A204.1 (cell line): Measurements from ENCODE around the gene NOD1.
A peak's percentile ranks its signal among the peaks of the same experiment; 100 is the strongest.
"Not testable (repeated sequence)": the region's sequence is repeated elsewhere in the genome, so short reads cannot be mapped to it uniquely, and the experiment has no call there.

Source experiments
- FAIRE-seq: peaks from 2 replicates; lab custom pipeline; 2012; peaks lifted over from hg19 to GRCh38; lab: Jason Lieb, UNC

NOD1 gene, protein sequence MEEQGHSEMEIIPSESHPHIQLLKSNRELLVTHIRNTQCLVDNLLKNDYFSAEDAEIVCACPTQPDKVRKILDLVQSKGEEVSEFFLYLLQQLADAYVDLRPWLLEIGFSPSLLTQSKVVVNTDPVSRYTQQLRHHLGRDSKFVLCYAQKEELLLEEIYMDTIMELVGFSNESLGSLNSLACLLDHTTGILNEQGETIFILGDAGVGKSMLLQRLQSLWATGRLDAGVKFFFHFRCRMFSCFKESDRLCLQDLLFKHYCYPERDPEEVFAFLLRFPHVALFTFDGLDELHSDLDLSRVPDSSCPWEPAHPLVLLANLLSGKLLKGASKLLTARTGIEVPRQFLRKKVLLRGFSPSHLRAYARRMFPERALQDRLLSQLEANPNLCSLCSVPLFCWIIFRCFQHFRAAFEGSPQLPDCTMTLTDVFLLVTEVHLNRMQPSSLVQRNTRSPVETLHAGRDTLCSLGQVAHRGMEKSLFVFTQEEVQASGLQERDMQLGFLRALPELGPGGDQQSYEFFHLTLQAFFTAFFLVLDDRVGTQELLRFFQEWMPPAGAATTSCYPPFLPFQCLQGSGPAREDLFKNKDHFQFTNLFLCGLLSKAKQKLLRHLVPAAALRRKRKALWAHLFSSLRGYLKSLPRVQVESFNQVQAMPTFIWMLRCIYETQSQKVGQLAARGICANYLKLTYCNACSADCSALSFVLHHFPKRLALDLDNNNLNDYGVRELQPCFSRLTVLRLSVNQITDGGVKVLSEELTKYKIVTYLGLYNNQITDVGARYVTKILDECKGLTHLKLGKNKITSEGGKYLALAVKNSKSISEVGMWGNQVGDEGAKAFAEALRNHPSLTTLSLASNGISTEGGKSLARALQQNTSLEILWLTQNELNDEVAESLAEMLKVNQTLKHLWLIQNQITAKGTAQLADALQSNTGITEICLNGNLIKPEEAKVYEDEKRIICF

DNA sequence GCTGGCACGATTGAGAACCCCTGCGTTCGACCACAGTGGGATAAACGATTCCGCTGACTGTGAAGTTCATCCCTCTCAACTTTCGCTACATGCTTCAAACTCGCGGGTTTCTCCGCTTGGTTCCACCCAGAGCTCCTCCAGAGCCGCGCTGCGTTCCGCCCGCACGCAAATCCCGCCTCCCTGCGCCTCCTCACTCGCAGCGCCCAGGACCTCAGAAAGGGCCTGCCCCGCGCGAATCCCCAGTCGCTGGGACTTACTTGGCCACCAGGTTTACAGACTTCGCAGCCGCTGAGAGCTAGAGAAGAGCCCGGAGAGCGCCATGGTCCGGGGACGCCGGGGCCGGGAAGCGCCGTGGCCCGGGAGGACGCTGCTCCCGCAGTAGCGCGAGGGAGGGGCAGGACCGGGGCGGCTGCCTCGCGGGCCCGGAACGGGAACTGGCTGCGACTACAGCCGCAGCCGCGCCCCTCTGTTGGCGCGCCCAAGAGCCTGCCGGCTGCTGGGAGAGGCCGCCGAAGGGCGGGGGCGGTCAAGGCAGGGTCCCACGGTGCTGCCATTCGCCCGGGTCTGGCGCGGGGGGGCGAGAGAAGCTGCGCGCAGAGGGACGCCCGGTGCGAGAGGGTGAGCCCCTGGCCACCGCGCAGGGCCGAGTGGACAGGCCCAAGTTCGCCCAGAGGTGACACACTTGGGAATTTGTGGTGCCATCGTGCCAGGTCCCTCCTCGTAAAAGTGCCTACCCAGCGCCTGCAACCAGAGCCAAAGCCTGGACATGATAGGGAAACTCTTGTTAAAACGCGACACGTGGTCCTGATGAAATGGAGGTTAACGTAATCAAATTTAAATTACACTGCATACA lies at the start of gene NOD1:
TSS of gene NOD1 (minus strand) at position 436 of the 853 bp plus-strand sequence. CDS start 21,863 bp downstream, outside the sequence.
- FAIRE-seq: no peak

DNA sequence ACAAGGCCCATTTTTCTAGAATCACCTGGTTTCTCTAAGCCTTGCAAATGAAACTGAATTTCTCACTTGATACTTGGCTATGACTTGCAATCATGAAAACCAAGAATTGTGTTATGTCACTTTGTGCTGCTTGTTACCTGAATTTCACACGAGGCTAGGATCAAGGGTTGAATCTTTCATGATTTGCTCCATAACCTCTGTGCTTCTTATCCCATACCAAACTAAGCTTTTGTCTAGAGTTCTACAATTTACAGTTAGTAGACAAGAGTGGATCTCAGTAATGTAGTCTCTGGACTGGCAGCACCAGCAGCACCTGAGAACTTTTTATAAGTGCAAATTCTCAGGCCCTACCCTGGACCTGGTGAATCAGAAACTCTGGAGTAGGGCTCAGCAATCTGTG lies 48.7 kb upstream of the NOD1 start:
- not testable (repeated sequence) for FAIRE-seq

DNA sequence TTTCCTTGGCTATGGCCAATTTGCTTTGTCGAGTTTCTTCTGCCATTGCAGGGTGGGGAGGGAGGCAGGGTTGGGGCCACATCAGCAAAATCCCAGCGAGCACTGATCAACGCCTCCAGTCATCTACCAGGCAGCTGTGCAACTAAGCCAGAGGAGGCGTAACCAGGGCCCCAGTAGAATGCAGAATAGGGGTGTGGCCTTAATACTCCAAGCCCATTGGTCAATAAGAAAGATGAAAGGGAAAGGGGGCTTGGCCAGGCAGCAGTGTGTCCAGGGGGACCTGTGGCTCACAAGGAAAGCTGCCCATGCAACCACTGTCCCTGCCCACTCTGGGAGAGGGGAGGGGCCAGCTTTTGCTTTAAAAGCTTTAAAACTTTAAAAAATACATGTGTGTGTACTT lies 47.6 kb upstream of the NOD1 start:
- no peak for FAIRE-seq

DNA sequence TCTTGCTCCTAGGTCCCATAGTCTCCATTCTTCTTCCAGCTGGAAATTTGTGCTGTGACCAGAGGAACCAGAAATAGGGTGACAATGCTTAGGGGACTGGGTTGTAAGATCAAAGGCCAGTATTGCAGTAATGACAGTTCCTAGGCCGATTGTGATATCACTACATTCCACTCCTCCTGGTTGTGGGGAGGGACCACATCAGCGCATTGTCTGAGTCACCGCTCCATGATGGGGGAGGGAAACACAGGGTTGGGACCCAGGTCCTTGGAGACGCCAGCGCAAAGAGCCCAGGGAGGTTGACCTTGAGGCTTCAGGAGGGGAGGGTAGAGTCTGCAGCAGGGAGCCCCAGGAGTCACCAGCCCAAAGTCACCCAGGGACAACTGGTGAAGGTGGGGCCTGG lies 46.8 kb upstream of the NOD1 start:
- no peak for FAIRE-seq

DNA sequence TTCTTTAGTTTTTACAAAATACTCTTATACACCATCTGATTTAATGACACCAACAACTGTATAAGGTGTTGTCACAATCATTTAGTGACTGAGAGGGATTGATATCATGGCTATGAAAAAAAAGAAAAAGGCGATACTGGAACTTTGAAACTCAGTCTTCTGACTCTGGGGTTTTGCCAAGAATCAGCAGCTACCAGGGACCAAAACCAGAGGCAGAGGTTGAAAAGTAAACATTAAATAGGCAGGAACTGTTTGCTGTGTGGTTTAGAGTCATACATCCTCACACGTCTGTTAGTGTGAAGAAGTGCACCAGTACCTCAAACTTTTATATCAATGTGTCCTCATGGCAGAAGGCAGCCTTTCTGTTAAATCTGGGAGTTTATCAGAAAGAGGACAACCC lies 46.0 kb upstream of the NOD1 start:
- FAIRE-seq: no peak

DNA sequence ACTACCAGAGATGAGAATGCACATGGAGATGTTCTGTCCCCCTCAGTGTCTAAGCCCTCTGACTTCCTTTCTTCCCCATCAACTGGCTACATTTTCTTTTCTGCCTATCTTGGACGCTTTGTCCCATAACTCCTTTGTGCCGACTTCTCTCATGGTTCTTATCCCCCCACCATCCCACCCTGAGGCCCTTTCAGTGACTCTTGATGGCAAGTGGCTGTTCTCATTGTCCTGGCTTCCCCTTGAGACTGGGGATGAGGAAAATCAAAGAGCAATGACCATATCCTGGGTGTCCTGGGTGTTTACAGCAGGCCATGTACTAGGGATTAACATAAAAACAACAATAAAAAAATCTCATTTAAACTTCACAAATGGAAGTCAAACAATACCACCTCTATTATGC lies 44.9 kb upstream of the NOD1 start:
- FAIRE-seq: no peak

DNA sequence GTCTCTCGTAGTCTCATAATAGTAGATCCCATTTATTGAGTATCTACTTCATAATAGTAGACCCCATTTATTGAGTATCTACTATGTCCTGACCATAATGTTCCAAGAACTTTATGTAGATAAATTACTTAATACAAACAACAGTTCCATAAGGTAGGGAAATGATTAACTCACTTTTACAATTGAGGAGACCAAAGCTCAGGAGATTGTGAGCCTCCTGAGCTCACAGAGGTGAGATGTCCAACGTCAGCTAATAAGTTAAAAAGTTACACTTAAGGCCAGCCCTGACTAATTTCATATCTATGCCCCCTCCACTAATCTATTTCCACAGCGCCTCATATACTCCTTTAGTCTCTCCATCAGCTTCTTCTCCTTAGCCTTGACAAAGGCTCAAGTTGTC lies 43.6 kb upstream of the NOD1 start:
- no peak for FAIRE-seq

DNA sequence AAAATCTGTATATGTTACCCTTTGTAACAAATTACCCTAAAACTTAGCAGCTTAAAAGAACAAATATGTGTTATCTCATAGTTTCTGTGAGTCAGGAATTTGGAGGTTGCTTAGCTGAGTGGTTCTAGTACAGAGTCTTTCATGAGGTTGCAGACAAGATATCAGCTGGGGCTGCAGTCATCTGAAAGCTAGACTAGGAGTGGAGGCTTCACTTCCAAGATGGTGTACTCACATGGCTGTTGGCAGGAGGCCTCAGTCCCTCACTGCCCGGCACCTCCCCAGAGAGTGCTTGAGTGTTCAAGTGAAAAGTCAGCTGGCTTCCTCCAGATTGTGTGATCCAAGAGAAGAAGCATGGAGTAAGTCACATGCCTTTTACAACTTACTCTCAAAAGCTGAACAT lies 42.9 kb upstream of the NOD1 start:
- no peak for FAIRE-seq

DNA sequence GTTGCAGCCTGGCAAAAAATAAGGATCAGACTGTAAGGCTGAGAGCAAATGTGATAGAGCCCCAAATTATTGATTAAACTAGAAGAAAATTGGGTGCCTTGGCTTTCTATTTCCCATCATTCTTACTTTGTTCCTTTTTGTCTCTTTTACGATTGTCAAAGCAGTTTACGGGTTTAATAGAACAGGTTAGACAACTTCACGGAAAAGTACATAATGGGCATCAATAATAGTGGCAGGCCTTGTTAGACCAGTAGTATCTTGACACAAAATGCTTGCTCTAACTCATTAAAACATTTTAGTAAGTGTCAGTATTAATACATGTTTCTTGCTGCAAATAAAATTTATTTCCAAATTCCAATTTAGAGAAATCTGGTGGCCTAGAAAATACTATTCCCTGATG lies 40.5 kb upstream of the NOD1 start:
- no peak for FAIRE-seq

DNA sequence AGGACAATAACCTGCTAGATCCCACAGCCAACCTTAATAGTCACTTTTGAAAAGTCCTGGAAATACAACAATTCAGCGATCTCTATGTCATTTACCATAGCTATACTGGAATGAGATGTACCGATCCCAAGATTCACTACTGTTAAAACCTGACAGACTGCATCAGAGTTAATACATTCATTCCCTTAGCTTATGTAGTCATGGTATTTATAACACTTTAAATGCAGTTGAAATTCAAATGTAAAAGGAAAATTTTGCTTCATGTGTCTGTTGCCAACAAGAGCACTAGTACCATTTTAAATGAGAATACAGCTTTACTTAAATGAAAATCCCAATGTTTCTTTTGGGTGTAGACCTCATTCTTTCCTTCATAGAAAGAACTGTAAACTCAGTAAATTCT lies 37.2 kb upstream of the NOD1 start:
- no peak for FAIRE-seq

DNA sequence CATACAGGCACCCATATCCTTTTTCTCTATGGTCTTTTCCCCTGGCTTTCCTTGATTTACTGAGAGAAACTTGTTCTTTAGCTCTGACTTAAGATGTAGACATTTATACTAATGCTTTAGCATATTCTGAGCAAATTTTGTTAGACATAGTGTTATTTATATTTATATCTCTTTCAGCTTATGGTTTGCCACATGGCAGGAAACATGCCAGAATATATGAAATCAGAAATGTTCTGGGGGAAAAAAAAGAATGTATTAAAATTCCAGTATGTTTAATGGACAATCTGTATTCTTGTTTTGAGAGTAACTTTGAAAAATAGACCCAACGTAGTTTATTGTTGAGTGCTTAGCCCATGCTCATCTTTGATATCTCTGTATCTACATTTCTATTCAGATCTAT lies 36.2 kb upstream of the NOD1 start:
- FAIRE-seq: no peak

DNA sequence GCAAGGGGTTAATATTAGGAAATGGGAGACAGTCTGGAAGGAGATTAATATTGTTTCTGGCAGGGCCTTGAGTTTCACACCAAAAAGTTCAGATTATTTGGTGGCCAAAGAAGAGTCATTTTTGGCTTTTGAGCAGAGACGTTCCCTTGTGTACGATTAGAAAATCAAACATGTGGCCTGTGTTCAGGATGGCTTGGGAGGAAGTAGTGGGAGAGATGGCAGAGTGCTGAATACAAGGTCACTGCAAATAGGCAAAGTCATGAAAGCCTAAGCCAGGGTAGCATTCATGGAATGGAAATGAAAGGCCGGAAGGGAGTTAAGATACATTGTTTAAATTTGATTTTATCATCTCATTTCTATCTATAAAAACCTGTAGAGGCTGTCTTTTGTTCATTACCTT lies 35.6 kb upstream of the NOD1 start:
- no peak for FAIRE-seq

DNA sequence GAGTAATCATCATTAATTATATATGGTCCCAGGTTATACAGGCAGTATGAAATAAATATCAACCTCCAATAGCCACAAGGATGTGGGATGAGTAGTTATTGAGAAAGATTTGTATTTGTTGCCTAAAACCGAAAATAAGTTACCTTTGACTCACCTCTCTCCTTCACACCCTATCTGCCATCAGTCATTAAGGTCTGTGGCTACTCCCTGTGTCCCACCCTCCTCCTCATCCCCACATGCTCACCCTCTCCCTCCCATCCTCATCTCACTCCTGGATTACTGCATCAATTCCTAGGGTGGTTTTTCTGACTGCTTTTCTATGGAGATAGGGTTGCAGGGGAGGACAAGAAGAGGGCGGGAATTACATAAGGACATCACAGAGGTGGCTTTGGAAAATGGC lies 35.2 kb upstream of the NOD1 start:
- no peak for FAIRE-seq

DNA sequence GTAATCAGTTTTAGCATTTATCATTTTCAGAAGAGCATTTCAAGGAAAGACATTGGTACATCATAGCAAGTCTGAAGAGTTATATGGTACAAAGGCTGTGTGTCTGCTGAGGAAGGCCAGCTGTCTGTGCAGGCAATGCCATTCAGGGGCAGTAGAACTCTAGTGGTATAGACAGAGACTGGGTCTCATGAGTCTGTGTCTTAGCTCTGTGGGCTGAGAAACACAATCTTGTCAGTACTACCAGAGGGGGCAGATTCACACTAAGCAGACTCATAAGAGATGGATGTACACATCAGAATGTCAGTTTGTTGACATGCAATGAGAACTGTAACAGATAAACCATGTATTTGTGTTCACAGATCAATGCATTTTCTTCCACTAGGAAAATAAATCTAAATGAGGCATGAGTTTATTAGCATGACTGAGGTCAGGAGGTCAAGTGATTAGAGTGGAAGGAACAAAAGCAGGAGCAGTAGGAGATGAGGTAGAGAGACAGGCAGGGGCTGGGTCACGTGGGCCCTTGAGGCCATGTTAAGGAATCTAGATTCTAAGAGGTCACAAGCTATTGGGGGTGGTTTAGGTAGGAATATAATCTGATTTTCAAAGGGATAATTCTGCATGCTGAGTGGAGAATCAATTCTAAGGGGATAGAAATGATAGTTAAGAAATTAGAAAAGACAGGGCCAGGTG lies 33.5 kb upstream of the NOD1 start:
- no peak for FAIRE-seq

DNA sequence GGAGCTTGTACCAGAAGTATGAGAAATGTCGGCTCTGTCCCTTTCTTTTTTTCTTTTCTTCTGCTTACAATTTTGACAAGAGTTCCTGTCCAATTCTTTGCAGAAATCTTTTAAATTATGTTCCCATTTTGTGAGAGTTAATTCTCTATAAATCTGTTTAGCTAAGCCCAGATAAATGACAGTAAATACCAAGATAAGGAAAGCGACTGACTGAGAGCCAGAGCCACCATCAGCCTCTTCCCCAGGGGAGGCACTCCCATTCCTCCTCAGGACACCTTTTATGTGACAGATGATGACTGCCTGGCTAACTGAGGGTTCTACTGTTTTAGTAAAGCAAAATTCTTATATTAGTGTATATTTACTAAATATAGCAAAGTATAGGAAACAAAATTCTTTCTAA lies 32.9 kb upstream of the NOD1 start:
- FAIRE-seq: no peak

DNA sequence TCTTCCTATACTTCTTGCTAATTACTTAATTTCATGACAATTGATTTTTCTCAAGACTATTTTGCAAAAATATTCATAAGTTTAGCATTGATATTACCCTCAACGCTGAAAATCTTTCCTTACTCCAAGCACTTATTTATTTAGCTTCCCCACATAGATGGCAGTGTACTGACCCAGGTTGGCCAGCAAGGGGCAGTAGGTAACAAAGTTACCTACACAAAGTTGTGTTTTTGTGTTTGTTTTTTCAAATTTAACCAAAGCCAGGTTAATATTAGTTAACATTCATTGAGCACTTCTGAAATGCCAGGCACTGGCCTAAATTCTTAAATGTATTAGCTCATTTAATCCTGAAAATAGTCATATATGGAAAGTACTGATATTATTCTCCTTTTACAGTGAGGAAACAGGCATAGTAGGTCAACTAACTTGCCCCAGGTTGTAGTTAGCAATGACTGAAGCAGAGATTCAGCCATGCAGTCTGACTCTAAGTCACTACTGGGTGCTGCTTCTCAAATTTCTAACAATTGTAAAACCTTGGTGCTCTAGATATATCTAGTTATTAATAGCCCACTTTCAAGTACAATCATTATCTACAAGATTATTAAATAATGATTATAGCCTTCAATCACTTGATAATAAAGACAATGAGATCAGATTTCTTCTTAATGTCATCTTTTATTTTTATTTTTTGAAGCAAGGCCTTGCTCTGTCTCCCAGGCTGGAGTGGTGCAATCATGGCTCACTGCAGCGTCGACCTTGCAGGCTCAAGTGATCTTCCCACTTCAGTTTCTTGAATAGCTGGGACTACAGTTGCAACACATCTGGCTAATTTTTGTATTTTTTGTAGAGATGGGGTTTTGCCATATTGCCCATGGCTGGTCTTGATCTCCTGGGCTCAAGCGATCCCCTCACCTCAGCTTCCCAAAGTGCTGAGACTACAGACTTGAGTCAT lies 31.8 kb upstream of the NOD1 start:
- peak; percentile 74 for FAIRE-seq

DNA sequence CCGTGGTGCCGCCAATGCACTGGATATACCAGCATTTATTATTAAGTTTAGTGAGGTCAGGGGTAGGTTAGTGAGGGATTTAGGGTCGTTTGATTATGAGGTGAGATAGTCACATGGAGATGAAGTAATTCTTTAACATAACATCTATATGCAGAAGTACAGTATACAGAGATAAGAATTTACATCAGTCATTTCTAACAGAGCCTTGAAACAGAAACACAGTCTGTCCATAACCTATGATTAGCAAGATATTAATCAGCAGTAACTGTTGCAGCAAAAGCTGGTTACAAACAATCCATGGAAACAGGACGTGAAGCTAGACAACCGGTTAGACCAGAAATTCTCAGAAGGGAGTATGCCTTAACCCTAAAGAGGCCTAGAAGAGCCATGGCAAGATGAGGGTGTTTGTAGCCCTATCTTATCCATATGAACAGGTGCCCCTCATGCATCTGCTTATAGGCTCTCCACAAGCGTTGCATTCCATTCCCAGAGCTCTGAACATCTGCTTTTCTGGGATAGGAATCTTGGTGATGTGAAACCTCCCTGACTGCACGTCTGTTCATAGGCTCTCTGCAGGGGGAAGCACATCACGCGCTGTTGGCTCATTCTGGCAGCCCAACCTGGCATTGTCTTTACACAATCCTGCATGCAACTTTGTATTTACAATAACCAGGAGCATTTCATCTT lies 30.7 kb upstream of the NOD1 start:
- FAIRE-seq: not testable (repeated sequence)

DNA sequence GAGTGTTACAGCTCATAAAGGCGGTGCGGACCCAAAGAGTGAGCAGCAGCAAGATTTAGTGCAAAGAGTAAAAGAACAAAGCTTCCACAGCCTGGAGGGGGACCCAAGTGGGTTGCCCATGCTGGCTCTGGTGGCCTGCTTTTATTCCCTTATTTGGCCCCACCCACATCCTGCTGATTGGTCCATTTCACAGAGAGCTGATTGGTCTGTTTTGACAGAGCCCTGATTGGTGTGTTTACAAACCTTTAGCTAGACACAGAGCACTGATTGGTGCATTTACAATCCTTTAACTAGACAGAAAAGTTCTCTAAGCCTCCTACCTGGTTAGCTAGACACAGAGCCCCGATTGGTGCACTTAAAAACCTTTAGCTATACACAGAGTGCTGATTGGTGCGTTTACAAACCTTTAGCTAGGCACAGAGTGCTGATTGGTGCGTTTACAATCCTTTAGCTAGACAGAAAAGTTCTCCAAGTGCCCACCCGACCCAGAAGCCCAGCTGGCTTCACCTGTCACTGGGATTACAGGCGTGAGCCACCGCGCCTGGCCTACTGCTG lies 28.8 kb upstream of the NOD1 start:
- not testable (repeated sequence) for FAIRE-seq

DNA sequence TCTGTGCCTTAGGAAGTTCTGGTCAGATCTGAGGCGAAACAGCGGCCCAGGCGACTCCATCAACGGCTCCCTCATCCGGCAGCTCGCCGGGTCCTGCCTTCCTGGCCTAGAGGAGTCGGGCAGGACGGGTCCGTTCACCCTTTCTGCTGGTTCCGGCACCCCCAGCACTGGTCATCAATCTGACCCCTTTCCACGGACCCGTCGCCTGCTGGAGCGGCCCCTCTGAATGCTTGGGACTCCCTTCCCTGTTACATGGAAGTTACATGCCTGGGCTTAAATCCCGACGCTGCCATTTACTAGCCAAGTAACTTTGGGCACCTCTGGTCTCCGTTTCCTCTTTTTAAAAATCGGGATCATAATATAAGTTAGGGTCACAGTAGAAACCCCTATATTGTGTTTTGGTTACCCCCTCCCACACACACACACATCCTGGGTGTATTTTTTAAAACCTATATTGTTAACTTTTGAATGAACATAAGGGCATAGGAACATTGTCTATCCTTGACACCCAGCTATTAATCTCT lies 26.7 kb upstream of the NOD1 start:
- FAIRE-seq: no peak
